ENCODE results near the gene CHCHD6. TPM values are rescaled to one million over a fixed set of nuclear protein-coding genes. Genes with fewer than 3 reads are reported as not detected.

CHCHD6 gene
- total RNA-seq, 1 experiment from 2014 or later: 29.6 TPM

GRCh38 chr3:126750756-126751121 is 46.7 kb downstream of the CHCHD6 start:
- intact Hi-C loops (cut with micrococcal nuclease): loop anchor here (5.0 kb wide), 3 partner anchors 87 to 228 kb away; partner anchors contain the start of gene CHST13
- Mint-ChIP-seq H3K36me3 (ENCODE audit: insufficient read depth, unreplicated experiment) (peaks cover 4% of the 10 kb centered on the region), H3K9me3 (ENCODE audit: unreplicated experiment) (no peaks in the 10 kb centered on the region), H3K27me3 (ENCODE audit: insufficient read depth, unreplicated experiment) (no peaks in the 10 kb centered on the region), H3K4me1 (ENCODE audit: insufficient read depth, unreplicated experiment) (peaks cover 54% of the 10 kb centered on the region), H3K4me3 (ENCODE audit: unreplicated experiment) (no peak overlapping the region), H3K27ac (ENCODE audit: low read depth, unreplicated experiment) (no peak overlapping the region)
- POLR2A ChIA-PET: interaction anchor here (0.6 kb wide), 1 partner anchor 582 kb away, joined by 3 read pairs; no protein-coding TSS in a partner anchor
- BruUV-seq (replicated peaks): no TSS peak
- CTCF ChIA-PET: interaction anchor here (0.6 to 8.9 kb wide), 13 partner anchors 8 to 794 kb away, joined by 3 to 91 read pairs (median 5); partner anchors contain the start of gene PLXNA1
- TF ChIP-seq CTCF (IDR thresholded peaks at IDR 0.05; ENCODE audit: unreplicated experiment): no peak
- no peak for DNase-seq (ENCODE audit: unreplicated experiment)

- Mint-ChIP-seq H3K36me3 (ENCODE audit: insufficient read depth, unreplicated experiment) (peaks cover 4% of the 10 kb centered on the region), H3K4me3 (ENCODE audit: unreplicated experiment) (no peak overlapping the region), H3K9me3 (ENCODE audit: unreplicated experiment) (no peaks in the 10 kb centered on the region), H3K27ac (ENCODE audit: low read depth, unreplicated experiment) (no peak overlapping the region), H3K4me1 (ENCODE audit: insufficient read depth, unreplicated experiment) (peaks cover 44% of the 10 kb centered on the region), H3K27me3 (ENCODE audit: insufficient read depth, unreplicated experiment) (no peaks in the 10 kb centered on the region)
- no peak for TF ChIP-seq CTCF (IDR thresholded peaks at IDR 0.05; ENCODE audit: unreplicated experiment)
- no TSS peak for BruUV-seq (replicated peaks)
- no peak for DNase-seq (ENCODE audit: unreplicated experiment)
- ChIA-PET POLR2A (interaction anchor here (0.6 to 3.5 kb wide), 6 partner anchors 31 to 231 kb away, joined by 3 to 33 read pairs (median 4); partner anchors contain the start of gene PLXNA1), CTCF (interaction anchor here (0.6 to 8.9 kb wide), 62 partner anchors 9 to 801 kb away, joined by 3 to 91 read pairs (median 4); partner anchors contain the start of genes CHCHD6 and PLXNA1)
- intact Hi-C loops (cut with micrococcal nuclease): loop anchor here (1.0 to 5.0 kb wide), 10 partner anchors 73 to 793 kb away; partner anchors contain the start of gene CHST13
Measured at GRCh38 chr3:126751611-126752302, 47.7 kb downstream of the CHCHD6 start.

- Mint-ChIP-seq H3K4me1 (ENCODE audit: insufficient read depth, unreplicated experiment) (peaks cover 39% of the 10 kb centered on the region), H3K27me3 (ENCODE audit: insufficient read depth, unreplicated experiment) (no peaks in the 10 kb centered on the region), H3K27ac (ENCODE audit: low read depth, unreplicated experiment) (peak overlapping the region; percentile 76), H3K4me3 (ENCODE audit: unreplicated experiment) (no peak overlapping the region), H3K36me3 (ENCODE audit: insufficient read depth, unreplicated experiment) (peaks cover 4% of the 10 kb centered on the region), H3K9me3 (ENCODE audit: unreplicated experiment) (no peaks in the 10 kb centered on the region)
- POLR2A ChIA-PET: interaction anchor here (0.8 to 3.5 kb wide), 17 partner anchors 10 to 704 kb away, joined by 3 to 33 read pairs (median 5); partner anchors contain the start of genes PLXNA1 and TXNRD3
- DNase-seq (ENCODE audit: unreplicated experiment): peak; percentile 81
- CTCF ChIA-PET: interaction anchor here (0.6 to 8.9 kb wide), 90 partner anchors 8 to 1618 kb away, joined by 3 to 91 read pairs (median 4); partner anchors contain the start of genes CHCHD6 and PLXNA1
- intact Hi-C loops (cut with micrococcal nuclease): loop anchor here (1.0 to 5.0 kb wide), 11 partner anchors 30 to 792 kb away; partner anchors contain the start of gene CHST13
- BruUV-seq (replicated peaks): no TSS peak
- peak; percentile 84 for TF ChIP-seq CTCF (IDR thresholded peaks at IDR 0.05; ENCODE audit: unreplicated experiment)
Measured at GRCh38 chr3:126752303-126753190, 48.5 kb downstream of the CHCHD6 start.
